Measurements from ENCODE around the gene BICC1. TPM values are rescaled to one million over a fixed set of nuclear protein-coding genes. Genes with fewer than 3 reads are reported as not detected.

The BICC1 gene
- total and polyA plus RNA-seq, 2 donors (not counting 1 experiment from before 2014, with no cell fraction given): 22.6 to 64.7 TPM

DNA sequence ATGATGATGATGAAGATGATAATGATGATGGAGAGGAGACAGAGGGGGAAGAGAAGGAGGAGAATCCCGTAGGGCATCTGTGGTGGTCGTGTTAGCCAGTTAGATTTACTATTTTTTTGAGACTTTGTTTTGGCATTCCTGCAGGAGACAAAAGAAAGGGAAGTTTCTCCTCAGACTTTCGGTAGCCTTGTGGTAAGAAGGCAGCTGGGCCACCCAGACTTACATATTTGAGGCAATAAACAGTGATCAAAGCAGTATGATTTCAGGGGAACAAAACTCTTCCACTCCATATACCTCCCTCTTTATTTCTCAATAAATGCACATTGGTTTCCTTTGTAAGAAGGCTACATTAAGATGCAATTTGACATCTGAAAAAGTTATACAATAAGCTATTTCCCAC lies 32.4 kb upstream of the BICC1 start:
- no peaks in the 10 kb centered on the region for H3K79me2 ChIP-seq (ENCODE audit: control insufficient read depth, insufficient read depth, low read length)
- H3K9ac ChIP-seq (ENCODE audit: insufficient read depth, low read length): no peak overlapping the region
- H3K36me3 ChIP-seq (ENCODE audit: control insufficient read depth, insufficient read depth, low read length): no peaks in the 10 kb centered on the region
- TF ChIP-seq EZH2 (IDR thresholded peaks at IDR 0.05; ENCODE audit: low read length, missing control alignments): no peak
- TF ChIP-seq, protein P1, sequence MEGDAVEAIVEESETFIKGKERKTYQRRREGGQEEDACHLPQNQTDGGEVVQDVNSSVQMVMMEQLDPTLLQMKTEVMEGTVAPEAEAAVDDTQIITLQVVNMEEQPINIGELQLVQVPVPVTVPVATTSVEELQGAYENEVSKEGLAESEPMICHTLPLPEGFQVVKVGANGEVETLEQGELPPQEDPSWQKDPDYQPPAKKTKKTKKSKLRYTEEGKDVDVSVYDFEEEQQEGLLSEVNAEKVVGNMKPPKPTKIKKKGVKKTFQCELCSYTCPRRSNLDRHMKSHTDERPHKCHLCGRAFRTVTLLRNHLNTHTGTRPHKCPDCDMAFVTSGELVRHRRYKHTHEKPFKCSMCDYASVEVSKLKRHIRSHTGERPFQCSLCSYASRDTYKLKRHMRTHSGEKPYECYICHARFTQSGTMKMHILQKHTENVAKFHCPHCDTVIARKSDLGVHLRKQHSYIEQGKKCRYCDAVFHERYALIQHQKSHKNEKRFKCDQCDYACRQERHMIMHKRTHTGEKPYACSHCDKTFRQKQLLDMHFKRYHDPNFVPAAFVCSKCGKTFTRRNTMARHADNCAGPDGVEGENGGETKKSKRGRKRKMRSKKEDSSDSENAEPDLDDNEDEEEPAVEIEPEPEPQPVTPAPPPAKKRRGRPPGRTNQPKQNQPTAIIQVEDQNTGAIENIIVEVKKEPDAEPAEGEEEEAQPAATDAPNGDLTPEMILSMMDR (conservative IDR thresholded peaks at IDR 0.05 in 1 of 2, IDR thresholded peaks at IDR 0.05 in 1 of 2; ENCODE audit: low read depth in 1 of 2, low read length in 2 of 2): no peak
- no peak overlapping the region for H3K4me2 ChIP-seq (ENCODE audit: extremely low read depth, insufficient read depth, low read length)
- no peak overlapping the region for H2AFZ ChIP-seq (ENCODE audit: low read length)
- peak in 1 of 2 donors; percentile 37 for DNase-seq (ENCODE audit: low read depth in 2 of 2)
- no peaks in the 10 kb centered on the region for H3K27me3 ChIP-seq (ENCODE audit: control insufficient read depth, insufficient read depth, low read length)
- H3K4me3 ChIP-seq (replicated peaks in 1 of 4; ENCODE audit: control extremely low read depth in 1 of 4, insufficient read depth in 1 of 4, low read depth in 3 of 4, low read length in 4 of 4): no peak overlapping the region
- H3K4me1 ChIP-seq (ENCODE audit: control insufficient read depth, extremely low read depth, insufficient read depth, low read length): peaks cover 8% of the 10 kb centered on the region
- no peaks in the 10 kb centered on the region for H4K20me1 ChIP-seq (ENCODE audit: control insufficient read depth, extremely low read depth, insufficient read depth, low read length)
- H3K27ac ChIP-seq (ENCODE audit: insufficient read depth, low read length): no peak overlapping the region
- H3K9me3 ChIP-seq (ENCODE audit: control insufficient read depth, insufficient read depth, low read depth, low read length): no peaks in the 10 kb centered on the region

DNA sequence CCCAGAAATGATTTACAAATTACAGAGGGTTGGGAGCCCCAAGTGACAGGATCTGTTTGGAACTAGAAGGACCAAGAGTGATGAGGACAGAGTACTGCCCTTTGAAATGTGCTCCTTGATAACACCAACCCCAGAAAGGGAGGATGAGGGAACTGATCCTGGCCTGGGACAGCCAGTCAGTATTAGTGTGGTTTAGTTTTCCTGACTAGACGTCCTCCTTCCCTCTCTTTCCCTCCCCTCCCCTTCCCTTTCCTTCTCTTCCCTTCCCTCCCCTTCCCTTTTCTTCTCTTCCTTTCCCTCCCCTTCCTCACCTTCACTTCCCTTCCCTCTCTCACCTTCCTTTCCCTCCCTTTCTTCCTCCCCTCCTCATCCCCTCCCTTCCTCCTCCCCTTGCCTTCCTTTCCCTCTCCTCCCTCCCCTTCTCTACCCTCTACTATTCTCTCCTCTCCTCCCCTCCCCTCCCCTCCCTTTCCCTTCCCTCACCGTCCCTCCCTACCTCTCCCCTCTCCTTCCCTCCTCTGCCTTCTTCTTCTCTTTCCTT lies 31.0 kb upstream of the BICC1 start:
- Histone ChIP-seq H3K9me3 (ENCODE audit: control insufficient read depth, insufficient read depth, low read depth, low read length) (no peaks in the 10 kb centered on the region), H3K4me3 (replicated peaks in 1 of 4; ENCODE audit: control extremely low read depth in 1 of 4, insufficient read depth in 1 of 4, low read depth in 3 of 4, low read length in 4 of 4) (no peak overlapping the region), H3K36me3 (ENCODE audit: control insufficient read depth, insufficient read depth, low read length) (no peaks in the 10 kb centered on the region), H2AFZ (ENCODE audit: low read length) (no peak overlapping the region), H3K4me2 (ENCODE audit: extremely low read depth, insufficient read depth, low read length) (no peak overlapping the region), H3K27ac (ENCODE audit: insufficient read depth, low read length) (no peak overlapping the region), H3K79me2 (ENCODE audit: control insufficient read depth, insufficient read depth, low read length) (no peaks in the 10 kb centered on the region), H3K9ac (ENCODE audit: insufficient read depth, low read length) (no peak overlapping the region), H3K4me1 (ENCODE audit: control insufficient read depth, extremely low read depth, insufficient read depth, low read length) (peaks cover 2% of the 10 kb centered on the region), H4K20me1 (ENCODE audit: control insufficient read depth, extremely low read depth, insufficient read depth, low read length) (no peaks in the 10 kb centered on the region), H3K27me3 (ENCODE audit: control insufficient read depth, insufficient read depth, low read length) (no peaks in the 10 kb centered on the region)
- TF ChIP-seq, protein P1 (conservative IDR thresholded peaks at IDR 0.05 in 1 of 2, IDR thresholded peaks at IDR 0.05 in 1 of 2; ENCODE audit: low read depth in 1 of 2, low read length in 2 of 2): no peak
- TF ChIP-seq EZH2 (IDR thresholded peaks at IDR 0.05; ENCODE audit: low read length, missing control alignments): no peak
- no peak for DNase-seq (ENCODE audit: low read depth in 2 of 2)

DNA sequence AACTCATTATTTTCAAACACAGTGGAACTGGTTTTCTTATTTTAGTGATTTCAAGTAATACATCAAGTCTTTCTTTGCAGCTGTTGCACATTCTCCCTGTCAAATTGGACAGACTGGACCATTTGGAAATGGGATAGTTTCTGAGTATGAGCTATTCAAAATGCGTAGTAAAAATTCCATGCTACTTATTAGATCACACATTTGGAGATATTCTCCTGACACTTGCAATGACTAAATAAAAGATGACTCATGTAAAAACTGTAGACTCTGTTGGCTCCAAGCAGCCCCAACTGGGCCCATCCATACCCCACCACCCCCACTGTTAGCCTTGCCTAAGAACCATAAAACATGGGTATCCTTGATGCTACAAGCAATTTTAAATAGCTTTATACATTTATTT lies 25.9 kb upstream of the BICC1 start:
- no peak overlapping the region for H3K4me2 ChIP-seq (ENCODE audit: extremely low read depth, insufficient read depth, low read length)
- peak; percentile 23 to 69 for DNase-seq (ENCODE audit: low read depth in 2 of 2)
- H3K79me2 ChIP-seq (ENCODE audit: control insufficient read depth, insufficient read depth, low read length): no peaks in the 10 kb centered on the region
- H3K9ac ChIP-seq (ENCODE audit: insufficient read depth, low read length): no peak overlapping the region
- no peak overlapping the region for H3K4me3 ChIP-seq (replicated peaks in 1 of 4; ENCODE audit: control extremely low read depth in 1 of 4, insufficient read depth in 1 of 4, low read depth in 3 of 4, low read length in 4 of 4)
- H2AFZ ChIP-seq (ENCODE audit: low read length): no peak overlapping the region
- H4K20me1 ChIP-seq (ENCODE audit: control insufficient read depth, extremely low read depth, insufficient read depth, low read length): no peaks in the 10 kb centered on the region
- no peak for TF ChIP-seq EZH2 (IDR thresholded peaks at IDR 0.05; ENCODE audit: low read length, missing control alignments)
- TF ChIP-seq, protein P1 (conservative IDR thresholded peaks at IDR 0.05 in 1 of 2, IDR thresholded peaks at IDR 0.05 in 1 of 2; ENCODE audit: low read depth in 1 of 2, low read length in 2 of 2): no peak
- H3K27ac ChIP-seq (ENCODE audit: insufficient read depth, low read length): no peak overlapping the region
- no peaks in the 10 kb centered on the region for H3K27me3 ChIP-seq (ENCODE audit: control insufficient read depth, insufficient read depth, low read length)
- no peaks in the 10 kb centered on the region for H3K9me3 ChIP-seq (ENCODE audit: control insufficient read depth, insufficient read depth, low read depth, low read length)
- H3K4me1 ChIP-seq (ENCODE audit: control insufficient read depth, extremely low read depth, insufficient read depth, low read length): no peaks in the 10 kb centered on the region
- H3K36me3 ChIP-seq (ENCODE audit: control insufficient read depth, insufficient read depth, low read length): no peaks in the 10 kb centered on the region
